ENCODE data around the gene ADAP1. TPM values are rescaled to one million over a fixed set of nuclear protein-coding genes. Genes with fewer than 3 reads are reported as not detected.
A peak's percentile ranks its signal among the peaks of the same experiment; 100 is the strongest.

Gene ADAP1
- total and polyA plus RNA-seq, 8 donors, result 10.9 to 41.2 (median 14.4) TPM

GRCh38 chr7:918118-918425, 36.4 kb downstream of the ADAP1 start:
- intact Hi-C loops (cut with DNase I), result no loop called here

GRCh38 chr7:917255-918117, 37.0 kb downstream of the ADAP1 start:
- TF ChIP-seq CTCF (IDR thresholded peaks at IDR 0.05), result no peak
- Histone ChIP-seq H3K27ac (no peak overlapping the region), H3K4me1 (no peaks in the 10 kb centered on the region), H3K27me3 (no peaks in the 10 kb centered on the region), H3K9me3 (no peaks in the 10 kb centered on the region), H3K4me3 (no peak overlapping the region), H3K36me3 (no peaks in the 10 kb centered on the region)
- intact Hi-C loops (cut with DNase I), result no loop called here
- 78 to 87% methylated on average over 25 to 29 of the region's 33 CpGs for WGBS, 2 donors
- ATAC-seq (no peak), DNase-seq (peak in 3 of 6 donors; percentile 21 to 28 (median 28)), FAIRE-seq (no peak)

More at GRCh38 chr7:918118-918425, 36.4 kb downstream of the ADAP1 start:
- Histone ChIP-seq H3K27me3 (no peaks in the 10 kb centered on the region), H3K36me3 (no peaks in the 10 kb centered on the region), H3K27ac (no peak overlapping the region), H3K4me1 (no peaks in the 10 kb centered on the region), H3K4me3 (no peak overlapping the region), H3K9me3 (no peaks in the 10 kb centered on the region)
- ATAC-seq (no peak), DNase-seq (peak in 3 of 6 donors; percentile 5 to 53 (median 26)), FAIRE-seq (no peak)
- 93 to 97% methylated on average over 9 of the region's 9 CpGs for WGBS, 2 donors
- TF ChIP-seq CTCF (IDR thresholded peaks at IDR 0.05), result no peak

GRCh38 chr7:916291-916941, 38.1 kb downstream of the ADAP1 start:
- DNase-seq, result peak in 3 of 6 donors; percentile 63 to 85 (median 68)

GRCh38 chr7:915291-916218, 38.9 kb downstream of the ADAP1 start:
- intact Hi-C loops (cut with DNase I), result no loop called here
- peak in 1 of 6 donors; percentile 71 for DNase-seq
- WGBS, 2 donors, result 87 to 90% methylated on average over 43 of the region's 43 CpGs
- TF ChIP-seq CTCF (IDR thresholded peaks at IDR 0.05), result no peak
- no peak overlapping the region for H3K4me3 ChIP-seq
- H3K4me1 ChIP-seq, result no peaks in the 10 kb centered on the region
- no peaks in the 10 kb centered on the region for H3K36me3 ChIP-seq
- H3K27me3 ChIP-seq, result no peaks in the 10 kb centered on the region
- no peak for FAIRE-seq
- H3K27ac ChIP-seq, result no peak overlapping the region
- ATAC-seq, result no peak
- H3K9me3 ChIP-seq, result no peaks in the 10 kb centered on the region

More at GRCh38 chr7:916291-916941, 38.1 kb downstream of the ADAP1 start:
- Histone ChIP-seq H3K4me3 (no peak overlapping the region), H3K9me3 (no peaks in the 10 kb centered on the region), H3K4me1 (no peaks in the 10 kb centered on the region), H3K36me3 (no peaks in the 10 kb centered on the region), H3K27ac (no peak overlapping the region), H3K27me3 (no peaks in the 10 kb centered on the region)
- FAIRE-seq (no peak), ATAC-seq (peak in 1 of 4 donors; percentile 25)
- TF ChIP-seq CTCF (IDR thresholded peaks at IDR 0.05), result no peak
- WGBS, 2 donors, result 57 to 61% methylated on average over 15 to 17 of the region's 17 CpGs
- intact Hi-C loops (cut with DNase I), result no loop called here
